ENCODE measurements around the gene FHOD1.

- TF ChIP-seq CTCF (IDR thresholded peaks at IDR 0.05) (no peak), POLR2A (IDR thresholded peaks at IDR 0.05) (no peak)
Observed at GRCh38 chr16:67180166-67180565, 67.1 kb downstream of the FHOD1 start.
